SK-N-SH treated with all-trans-retinoic acid at 6 μM for 48 hours (cell line): ENCODE measurements around the gene CLCF1.

Source experiments
- ATAC-seq: fragments of 200-7000 bp; cut with Tn5 transposase; 3 replicates; pipeline ENCODE4 v1.9.1; 2020; ENCODE audit warnings: mild to moderate bottlenecking, moderate library complexity
- ARNTL ChIP-seq: fragments of 450-650 bp; formaldehyde crosslinking; IDR thresholded peaks from 2 replicates; pipeline ENCODE4 v1.5.0; 2020; ENCODE audit warnings: low read depth, mild to moderate bottlenecking, moderate library complexity, borderline replicate concordance
- BACH2 ChIP-seq: fragments of 250-450 bp; sonication (Bioruptor Pico); IDR thresholded peaks from 2 replicates; pipeline ENCODE4 v1.9.0; 2021; ENCODE audit warnings: mild to moderate bottlenecking, borderline replicate concordance
- CREB5 ChIP-seq: fragments of 250-450 bp; sonication (Bioruptor Pico); IDR thresholded peaks from 2 replicates; pipeline ENCODE4 v1.5.1; 2020; ENCODE audit warnings: low read depth, mild to moderate bottlenecking, moderate library complexity
- CSDC2 ChIP-seq: fragments of 250-450 bp; sonication (Bioruptor Pico); IDR thresholded peaks from 2 replicates; pipeline ENCODE4 v1.5.0; 2020; ENCODE audit warnings: mild to moderate bottlenecking, moderate library complexity
- ESRRG ChIP-seq: fragments of 250-450 bp; sonication (Bioruptor Pico); IDR thresholded peaks from 2 replicates; pipeline ENCODE4 v1.6.1; 2021; ENCODE audit warnings: mild to moderate bottlenecking
- GLIS3 ChIP-seq: fragments of 250-450 bp; sonication (Bioruptor Pico); IDR thresholded peaks from 2 replicates; pipeline ENCODE4 v1.5.0; 2020; ENCODE audit warnings: mild to moderate bottlenecking, moderate library complexity
- ISL1 ChIP-seq: fragments of 250-450 bp; sonication (Bioruptor Pico); IDR thresholded peaks from 2 replicates; pipeline ENCODE4 v2.1.2; 2022; ENCODE audit warnings: mild to moderate bottlenecking, moderate library complexity
- OSR1 ChIP-seq: fragments of 250-450 bp; sonication (Bioruptor Pico); IDR thresholded peaks from 2 replicates; pipeline ENCODE4 v1.8.0; 2022; ENCODE audit warnings: moderate library complexity, mild to moderate bottlenecking, inconsistent platforms
- PATZ1 ChIP-seq: fragments of 250-450 bp; sonication (Bioruptor Pico); IDR thresholded peaks from 2 replicates; pipeline ENCODE4 v1.8.0; 2020; ENCODE audit warnings: mild to moderate bottlenecking, moderate library complexity, borderline replicate concordance
- PPARA ChIP-seq: fragments of 250-450 bp; sonication (Bioruptor Pico); IDR thresholded peaks from 2 replicates; pipeline ENCODE4 v1.5.0; 2020; ENCODE audit warnings: mild to moderate bottlenecking, borderline replicate concordance
- RARB ChIP-seq: fragments of 250-450 bp; sonication (Bioruptor Pico); IDR thresholded peaks from 2 replicates; pipeline ENCODE4 v1.8.0; 2021; ENCODE audit warnings: mild to moderate bottlenecking, moderate library complexity
- SNAI2 ChIP-seq: fragments of 250-450 bp; sonication (Bioruptor Pico); IDR thresholded peaks from 2 replicates; pipeline ENCODE4 v1.5.0; 2020; ENCODE audit warnings: mild to moderate bottlenecking, moderate library complexity
- TCF4 ChIP-seq: fragments of 250-450 bp; sonication (Bioruptor Pico); IDR thresholded peaks from 2 replicates; pipeline ENCODE4 v1.8.0; 2021; ENCODE audit warnings: mild to moderate bottlenecking, moderate library complexity, borderline replicate concordance
- TOX ChIP-seq: fragments of 250-450 bp; sonication (Bioruptor Pico); IDR thresholded peaks from 2 replicates; pipeline ENCODE4 v1.8.0; 2021; ENCODE audit warnings: mild to moderate bottlenecking, moderate library complexity, borderline replicate concordance
- ZC3H10 ChIP-seq: fragments of 250-450 bp; sonication (Bioruptor Pico); IDR thresholded peaks from 2 replicates; pipeline ENCODE4 v1.5.1; 2021; ENCODE audit warnings: mild to moderate bottlenecking, moderate library complexity
- ZFP3 ChIP-seq: fragments of 250-450 bp; sonication (Bioruptor Pico); IDR thresholded peaks from 2 replicates; pipeline ENCODE4 v1.5.0; 2020; ENCODE audit warnings: mild to moderate bottlenecking, moderate library complexity
- ZFP30 ChIP-seq: fragments of 450-650 bp; formaldehyde crosslinking; IDR thresholded peaks from 2 replicates; pipeline ENCODE4 v1.5.0; 2022; ENCODE audit warnings: mild to moderate bottlenecking, moderate library complexity
- ZNF565 ChIP-seq: fragments of 450-650 bp; formaldehyde crosslinking; conservative IDR thresholded peaks from 2 replicates; pipeline ENCODE4 v1.5.0; 2020; ENCODE audit warnings: low read depth, mild to moderate bottlenecking, moderate library complexity
- ZNF70 ChIP-seq: fragments of 450-650 bp; formaldehyde crosslinking; IDR thresholded peaks from 2 replicates; pipeline ENCODE4 v1.5.0; 2020; ENCODE audit warnings: mild to moderate bottlenecking, moderate library complexity
- ZNF8 ChIP-seq: fragments of 450-650 bp; formaldehyde crosslinking; IDR thresholded peaks from 2 replicates; pipeline ENCODE4 v1.5.0; 2020; ENCODE audit warnings: mild to moderate bottlenecking, moderate library complexity
- TF ChIP-seq, protein P1 (sequence below): fragments of 250-450 bp; sonication (Bioruptor Pico); IDR thresholded peaks from 2 replicates; pipeline ENCODE4 v1.8.0; 2021; ENCODE audit warnings: low read depth, mild to moderate bottlenecking, moderate library complexity, borderline replicate concordance
- TF ChIP-seq, protein P2 (sequence below): fragments of 250-450 bp; sonication (Bioruptor Pico); IDR thresholded peaks from 2 replicates; pipeline ENCODE4 v1.5.0; 2020; ENCODE audit warnings: mild to moderate bottlenecking, moderate library complexity

CLCF1 gene

GRCh38 chr11:67417425-67417824, 44.0 kb upstream of the CLCF1 start:
- ATAC-seq = no peak
- TF ChIP-seq ZC3H10 = no peak
- TF ChIP-seq ZFP30 (CRISPR knock-in tag) = no peak
- TF ChIP-seq BACH2 (CRISPR knock-in tag) = no peak
- TF ChIP-seq ZNF70 = no peak
- TF ChIP-seq CREB5 = no peak
- TF ChIP-seq ZFP3 (CRISPR knock-in tag) = no peak
- no peak for TF ChIP-seq ARNTL (CRISPR knock-in tag)
- no peak for TF ChIP-seq OSR1 (CRISPR knock-in tag)
- TF ChIP-seq ISL1 (CRISPR knock-in tag) = no peak

DNA sequence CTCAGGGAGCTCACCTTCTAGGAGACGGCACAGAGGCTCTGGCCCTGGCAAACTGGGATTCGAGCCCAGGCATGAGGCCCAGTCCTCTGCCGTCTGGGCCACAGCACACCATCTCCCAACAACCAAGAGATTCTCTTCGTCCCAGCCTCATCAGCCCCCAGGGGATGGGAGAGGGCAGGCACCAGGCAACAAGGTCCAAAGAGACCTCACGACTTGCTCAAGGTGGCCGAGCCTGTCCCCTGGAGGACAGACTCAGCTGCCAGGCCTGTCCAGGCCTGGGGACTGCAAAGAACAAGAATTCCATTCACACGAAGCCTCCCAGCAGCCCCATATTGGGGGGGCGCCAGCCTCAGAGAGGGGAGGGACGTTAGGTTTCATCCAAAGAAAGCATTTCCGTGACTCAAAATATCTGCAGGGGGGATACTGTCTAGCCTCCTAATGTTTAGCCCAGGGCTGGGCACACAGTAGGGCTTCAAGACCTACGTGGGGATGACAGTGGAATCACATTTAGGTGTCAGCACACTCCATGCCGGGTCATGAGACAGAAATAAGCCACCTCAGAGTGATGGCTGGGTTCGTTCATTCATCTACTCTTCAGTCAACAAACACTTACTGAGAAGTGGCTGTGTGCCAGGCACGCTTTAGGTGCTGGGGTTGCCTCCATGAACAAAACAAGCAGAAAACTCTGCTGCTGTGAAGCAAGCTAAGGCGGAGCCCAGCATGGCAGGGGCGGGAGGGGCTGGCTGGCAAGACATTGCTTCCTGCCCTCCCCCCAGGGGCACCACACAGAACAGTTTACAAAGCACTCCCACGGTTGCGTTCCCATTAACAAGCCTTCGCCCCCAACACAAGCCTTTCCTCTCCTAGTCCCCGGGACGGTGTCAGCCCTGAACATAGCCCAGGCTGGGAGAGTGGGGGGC, 43.3 kb upstream of the CLCF1 start:
- no peak for ATAC-seq
- TF ChIP-seq, protein P1, sequence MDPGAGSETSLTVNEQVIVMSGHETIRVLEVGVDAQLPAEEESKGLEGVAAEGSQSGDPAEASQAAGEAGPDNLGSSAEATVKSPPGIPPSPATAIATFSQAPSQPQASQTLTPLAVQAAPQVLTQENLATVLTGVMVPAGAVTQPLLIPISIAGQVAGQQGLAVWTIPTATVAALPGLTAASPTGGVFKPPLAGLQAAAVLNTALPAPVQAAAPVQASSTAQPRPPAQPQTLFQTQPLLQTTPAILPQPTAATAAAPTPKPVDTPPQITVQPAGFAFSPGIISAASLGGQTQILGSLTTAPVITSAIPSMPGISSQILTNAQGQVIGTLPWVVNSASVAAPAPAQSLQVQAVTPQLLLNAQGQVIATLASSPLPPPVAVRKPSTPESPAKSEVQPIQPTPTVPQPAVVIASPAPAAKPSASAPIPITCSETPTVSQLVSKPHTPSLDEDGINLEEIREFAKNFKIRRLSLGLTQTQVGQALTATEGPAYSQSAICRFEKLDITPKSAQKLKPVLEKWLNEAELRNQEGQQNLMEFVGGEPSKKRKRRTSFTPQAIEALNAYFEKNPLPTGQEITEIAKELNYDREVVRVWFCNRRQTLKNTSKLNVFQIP = no peak
- TF ChIP-seq ARNTL (CRISPR knock-in tag) (no peak), ISL1 (CRISPR knock-in tag) (no peak), ZNF565 (no peak), OSR1 (CRISPR knock-in tag) (no peak), CSDC2 (CRISPR knock-in tag) (no peak), CREB5 (no peak), TOX (CRISPR knock-in tag) (no peak), PATZ1 (CRISPR knock-in tag) (no peak), RARB (CRISPR knock-in tag) (no peak), GLIS3 (CRISPR knock-in tag) (no peak), ZNF70 (no peak), ZFP3 (CRISPR knock-in tag) (no peak), ESRRG (CRISPR knock-in tag) (no peak), PPARA (CRISPR knock-in tag) (no peak), ZNF8 (CRISPR knock-in tag) (no peak), TCF4 (CRISPR knock-in tag) (no peak), ZC3H10 (no peak), SNAI2 (CRISPR knock-in tag) (no peak)
- TF ChIP-seq, protein P2, sequence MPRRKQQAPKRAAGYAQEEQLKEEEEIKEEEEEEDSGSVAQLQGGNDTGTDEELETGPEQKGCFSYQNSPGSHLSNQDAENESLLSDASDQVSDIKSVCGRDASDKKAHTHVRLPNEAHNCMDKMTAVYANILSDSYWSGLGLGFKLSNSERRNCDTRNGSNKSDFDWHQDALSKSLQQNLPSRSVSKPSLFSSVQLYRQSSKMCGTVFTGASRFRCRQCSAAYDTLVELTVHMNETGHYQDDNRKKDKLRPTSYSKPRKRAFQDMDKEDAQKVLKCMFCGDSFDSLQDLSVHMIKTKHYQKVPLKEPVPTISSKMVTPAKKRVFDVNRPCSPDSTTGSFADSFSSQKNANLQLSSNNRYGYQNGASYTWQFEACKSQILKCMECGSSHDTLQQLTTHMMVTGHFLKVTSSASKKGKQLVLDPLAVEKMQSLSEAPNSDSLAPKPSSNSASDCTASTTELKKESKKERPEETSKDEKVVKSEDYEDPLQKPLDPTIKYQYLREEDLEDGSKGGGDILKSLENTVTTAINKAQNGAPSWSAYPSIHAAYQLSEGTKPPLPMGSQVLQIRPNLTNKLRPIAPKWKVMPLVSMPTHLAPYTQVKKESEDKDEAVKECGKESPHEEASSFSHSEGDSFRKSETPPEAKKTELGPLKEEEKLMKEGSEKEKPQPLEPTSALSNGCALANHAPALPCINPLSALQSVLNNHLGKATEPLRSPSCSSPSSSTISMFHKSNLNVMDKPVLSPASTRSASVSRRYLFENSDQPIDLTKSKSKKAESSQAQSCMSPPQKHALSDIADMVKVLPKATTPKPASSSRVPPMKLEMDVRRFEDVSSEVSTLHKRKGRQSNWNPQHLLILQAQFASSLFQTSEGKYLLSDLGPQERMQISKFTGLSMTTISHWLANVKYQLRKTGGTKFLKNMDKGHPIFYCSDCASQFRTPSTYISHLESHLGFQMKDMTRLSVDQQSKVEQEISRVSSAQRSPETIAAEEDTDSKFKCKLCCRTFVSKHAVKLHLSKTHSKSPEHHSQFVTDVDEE = no peak
